GM21529 (cell line): ENCODE measurements around the gene JADE2.
A peak's percentile ranks its signal among the peaks of the same experiment; 100 is the strongest.
"Not testable (repeated sequence)": the region's sequence is repeated elsewhere in the genome, so short reads cannot be mapped to it uniquely, and the experiment has no call there.

Source experiments
- ATAC-seq: cut with Tn5 transposase; IDR thresholded peaks from one replicate; pipeline ENCODE4 v1.9.1; 2021; ENCODE audit not compliant: unreplicated experiment

Gene JADE2

DNA sequence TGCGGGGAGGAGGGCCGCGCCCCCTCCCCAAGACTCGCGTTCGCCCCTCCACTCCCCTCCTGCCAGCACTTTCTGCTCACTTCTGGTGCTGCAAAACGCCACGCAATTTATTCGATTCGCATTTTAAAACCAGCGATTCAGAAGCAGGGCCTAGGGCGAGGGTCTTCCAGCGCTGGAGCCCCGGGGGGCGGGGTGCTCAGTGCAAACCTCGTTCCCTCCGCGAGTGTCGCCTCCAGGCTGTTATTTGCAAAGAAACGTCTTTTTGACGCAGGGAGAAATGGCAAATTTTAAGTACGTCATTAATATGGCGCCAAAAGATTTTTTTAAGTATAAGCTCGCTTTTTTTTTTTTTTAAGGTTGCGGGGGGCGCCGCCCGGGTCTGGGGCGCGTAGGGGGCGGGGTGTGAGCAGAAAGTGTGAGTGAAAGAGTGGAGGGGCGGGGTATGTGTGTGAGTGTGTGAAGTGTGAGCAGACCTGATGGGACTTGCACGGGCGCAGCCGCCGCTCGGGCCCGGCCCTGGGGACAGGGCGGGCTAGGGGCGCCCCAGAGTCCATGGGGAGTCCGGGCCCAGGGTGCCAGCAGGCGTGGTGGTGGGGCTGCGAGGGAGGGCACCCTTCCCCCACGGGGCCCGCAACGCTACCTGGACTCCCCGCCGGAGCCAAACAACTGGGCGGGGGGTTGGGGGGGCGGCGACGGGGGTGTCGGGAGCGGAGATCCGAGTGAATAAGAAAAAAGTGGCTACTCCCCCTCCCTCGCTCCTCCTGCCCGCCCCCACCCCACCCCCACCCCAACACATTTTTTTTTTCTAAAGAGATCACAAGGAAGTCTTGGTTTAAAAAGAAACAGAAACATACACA is at the start of gene JADE2:
Gene JADE2 (plus strand): TSS at position 845 of the 857 bp plus-strand sequence. CDS start 10,188 bp downstream, outside the sequence.
- peak; percentile 31 for ATAC-seq

- no peak for ATAC-seq
These were observed 47.8 kb upstream of the JADE2 start for GRCh38 chr5:134477462-134478245.

DNA sequence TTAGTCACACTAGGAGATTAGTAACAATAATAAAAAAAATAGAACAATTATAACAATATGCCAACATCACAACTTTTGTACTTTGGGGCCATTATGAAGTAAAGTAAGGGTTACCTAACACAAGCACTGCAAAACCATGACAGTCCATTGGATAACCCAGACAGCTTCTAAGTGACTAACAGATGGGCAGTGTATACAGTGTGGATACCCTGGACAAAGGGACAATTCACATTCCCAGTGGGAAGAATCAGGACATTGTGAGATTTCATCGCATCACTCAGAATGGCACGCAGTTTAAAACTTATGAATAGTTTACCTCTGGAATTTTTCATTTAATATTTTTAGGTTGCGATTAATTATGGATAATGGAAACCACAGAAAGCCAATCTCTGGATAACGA is 45.6 kb upstream of the JADE2 start:
- no peak for ATAC-seq

DNA sequence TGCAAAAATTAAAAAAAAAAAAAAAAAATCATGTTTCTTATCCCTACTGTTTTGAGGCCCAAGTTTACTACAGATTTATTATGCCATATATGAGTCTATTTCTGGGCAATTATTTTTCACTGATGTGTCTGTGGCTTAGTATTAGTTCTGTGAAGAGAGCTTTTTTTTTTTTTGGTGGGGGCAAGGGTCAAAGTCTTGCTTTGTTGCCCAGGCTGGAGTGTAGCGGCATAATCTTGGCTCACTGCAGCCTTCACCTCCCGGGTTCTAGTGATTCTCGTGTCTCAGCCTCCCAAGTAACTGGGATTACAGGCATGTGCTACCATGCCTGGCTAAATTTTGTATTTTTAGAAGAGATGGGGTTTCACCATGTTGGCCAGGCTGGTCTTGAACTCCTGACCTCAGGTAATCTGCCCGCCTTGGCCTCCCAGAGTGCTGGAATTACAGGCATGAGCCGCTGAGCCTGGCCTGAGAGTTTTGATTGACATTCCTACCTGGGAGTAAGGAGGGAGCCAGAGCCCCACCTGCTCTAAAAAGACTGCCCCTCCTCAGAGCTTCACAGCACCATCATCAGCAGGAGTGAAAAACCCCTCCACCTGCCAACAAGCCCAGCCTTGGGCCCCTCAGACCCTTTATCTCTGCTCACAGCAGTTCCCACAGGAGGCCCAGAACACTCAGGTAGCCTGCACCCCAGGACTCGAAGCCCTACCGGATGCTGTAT is 36.1 kb upstream of the JADE2 start:
- ATAC-seq: no peak

DNA sequence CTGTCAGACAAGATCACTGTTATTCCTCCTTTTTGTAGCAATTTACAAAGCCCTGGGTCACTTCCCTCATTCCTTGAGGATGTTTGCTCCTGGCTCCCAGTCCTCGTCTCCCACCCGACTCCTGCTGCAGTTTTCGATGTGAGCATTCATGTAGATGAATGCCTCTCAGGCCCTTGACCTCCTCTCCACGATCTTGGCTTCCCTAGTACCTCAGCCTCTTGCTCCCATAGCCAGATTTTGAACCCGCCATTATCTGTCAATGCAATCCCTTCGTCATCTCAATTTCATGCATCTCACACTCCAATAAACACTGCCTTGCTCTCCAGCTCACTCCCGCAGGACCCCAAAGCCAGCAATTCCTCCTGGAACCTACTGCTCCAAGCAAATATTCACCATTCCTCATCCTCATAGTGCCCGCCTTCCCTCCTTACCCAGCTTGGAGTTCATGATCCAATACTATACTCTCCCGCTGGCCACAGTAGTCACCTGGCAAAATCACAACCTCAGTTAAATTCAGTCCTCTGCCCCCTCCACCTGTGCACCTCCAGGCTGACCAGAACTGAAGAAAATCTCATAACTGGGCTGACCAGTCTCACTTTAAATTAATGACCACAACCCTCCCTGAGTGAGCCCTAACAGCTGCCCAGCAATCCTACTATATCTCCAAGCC is 35.1 kb upstream of the JADE2 start:
- ATAC-seq: no peak

GRCh38 chr5:134490925-134491271 is 34.6 kb upstream of the JADE2 start:
- ATAC-seq: no peak

DNA sequence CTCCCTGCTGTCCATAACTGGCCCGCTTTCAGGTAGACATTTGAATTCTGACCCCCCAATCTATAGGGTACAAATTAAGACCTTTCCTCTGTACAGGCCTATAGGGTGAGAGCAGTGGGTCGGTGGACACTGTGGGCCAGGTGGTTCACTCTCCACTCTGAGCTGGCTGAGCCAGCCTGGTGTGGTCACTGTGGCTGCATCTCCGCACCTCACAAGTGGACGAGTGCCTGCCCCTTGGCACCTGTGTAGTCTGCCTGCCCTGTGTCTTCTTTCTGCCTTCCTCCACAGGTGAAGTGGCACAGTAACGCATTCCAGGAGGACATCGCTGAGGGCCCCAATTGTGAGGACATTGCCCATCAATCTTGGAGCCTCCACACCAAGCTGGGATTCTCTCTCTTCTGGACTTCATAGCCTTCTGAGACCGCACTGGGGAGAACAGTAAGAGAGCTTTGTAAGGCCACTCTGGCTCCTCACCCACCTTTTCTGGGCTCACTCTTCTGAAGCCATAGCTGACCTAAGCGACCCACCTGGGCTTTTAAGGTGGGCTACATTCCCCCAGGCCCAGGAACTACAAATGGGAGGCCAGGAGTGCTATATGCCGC is 33.5 kb upstream of the JADE2 start:
- ATAC-seq: no peak

GRCh38 chr5:134492568-134492967 is 32.9 kb upstream of the JADE2 start:
- no peak for ATAC-seq

DNA sequence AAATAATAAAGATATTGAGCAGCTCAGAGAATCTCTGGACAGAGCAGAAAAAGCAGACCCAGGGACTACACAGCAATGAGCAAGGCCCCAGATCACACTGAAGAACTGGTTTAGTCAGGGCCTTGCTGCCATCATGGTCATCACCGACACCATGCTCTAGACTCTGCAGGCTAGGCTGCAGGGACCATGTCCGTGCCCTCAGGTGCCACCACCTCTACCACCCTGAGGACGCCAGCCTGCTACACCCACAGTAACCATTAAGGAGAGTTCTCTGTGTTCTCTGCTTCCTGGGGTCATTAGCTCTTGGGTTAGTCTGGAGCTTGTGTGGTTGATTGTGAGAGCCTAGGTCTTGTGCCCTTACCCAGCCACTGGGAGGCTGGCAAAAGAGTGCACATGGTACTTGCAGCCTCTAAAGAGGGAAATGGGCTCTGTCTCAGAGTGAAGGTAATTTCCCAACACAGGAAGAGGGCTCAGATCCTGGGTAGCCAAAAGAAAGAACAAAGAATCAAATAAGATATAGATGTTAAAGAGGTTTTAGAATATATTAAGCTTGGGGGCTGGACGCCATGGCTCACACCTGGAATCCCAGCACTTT is 31.9 kb upstream of the JADE2 start:
- ATAC-seq: no peak

DNA sequence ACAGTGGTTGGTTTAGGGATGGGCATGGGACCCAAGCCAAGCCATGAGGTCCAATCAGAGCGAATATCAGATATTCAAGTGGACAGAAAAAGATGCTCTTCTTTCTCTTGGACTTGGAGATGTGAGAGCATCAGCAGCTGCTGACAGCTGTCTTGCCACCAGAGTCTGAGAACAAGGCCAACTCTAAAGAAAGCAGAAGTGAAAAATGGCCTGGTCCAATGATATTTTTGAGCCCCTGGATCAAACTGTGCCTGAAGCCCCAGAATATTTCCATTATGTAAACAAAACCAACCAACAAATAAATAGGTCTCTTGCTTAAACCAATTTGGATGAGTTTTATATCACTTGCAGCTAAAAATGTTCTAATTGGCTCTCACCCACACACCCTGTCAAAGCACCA is 30.7 kb upstream of the JADE2 start:
- no peak for ATAC-seq

GRCh38 chr5:134499905-134500304 is 25.6 kb upstream of the JADE2 start:
- ATAC-seq: not testable (repeated sequence)

- no peak for ATAC-seq
These were observed 24.6 kb upstream of the JADE2 start for GRCh38 chr5:134500699-134501430.

GRCh38 chr5:134502259-134502658 is 23.2 kb upstream of the JADE2 start:
- ATAC-seq: no peak

DNA sequence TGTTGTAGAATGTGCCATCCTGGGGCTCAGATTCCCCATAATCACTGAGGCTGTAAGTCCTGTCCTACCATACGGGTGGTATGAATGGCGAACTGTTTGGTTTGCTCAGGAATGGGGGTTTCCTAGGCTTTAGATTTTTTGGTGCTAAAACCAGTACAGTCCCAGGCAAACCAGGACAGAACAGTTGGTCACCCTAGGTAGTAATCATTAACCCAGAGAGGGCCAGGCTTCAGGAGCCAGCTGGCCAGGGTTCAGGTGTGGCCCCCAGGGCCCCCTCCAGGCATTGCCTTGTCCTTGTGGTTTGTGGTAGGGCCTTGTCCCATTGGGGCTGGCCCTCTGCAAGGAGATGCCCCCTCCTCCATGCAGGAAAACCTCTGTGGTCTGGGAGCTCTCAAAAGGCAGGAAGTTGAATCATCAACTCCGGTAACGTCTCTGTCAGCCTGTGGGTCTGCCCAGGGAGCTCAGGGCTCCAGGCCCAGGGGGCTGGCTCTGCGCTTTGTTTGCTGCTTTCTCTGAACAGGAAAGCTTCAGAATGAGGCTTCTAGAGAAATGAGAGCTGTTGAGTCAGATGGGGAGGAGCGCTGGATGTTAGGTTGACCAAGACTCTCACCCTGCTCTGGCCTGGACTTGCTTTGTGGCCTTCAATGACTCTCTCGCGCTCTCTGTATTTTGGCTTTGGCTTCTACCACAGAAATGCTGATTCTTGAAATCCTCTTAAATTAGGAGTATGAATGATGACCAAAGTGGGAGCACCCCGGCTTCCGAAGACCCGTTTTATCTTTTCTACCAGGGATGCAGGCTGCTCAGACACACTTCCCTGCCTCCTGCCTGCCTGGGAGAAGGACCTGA is 22.2 kb upstream of the JADE2 start:
- ATAC-seq: peak; percentile 73

- no peak for ATAC-seq
These were observed 21.5 kb upstream of the JADE2 start for GRCh38 chr5:134503937-134504437.

GRCh38 chr5:134504629-134505300 is 20.7 kb upstream of the JADE2 start:
- no peak for ATAC-seq

DNA sequence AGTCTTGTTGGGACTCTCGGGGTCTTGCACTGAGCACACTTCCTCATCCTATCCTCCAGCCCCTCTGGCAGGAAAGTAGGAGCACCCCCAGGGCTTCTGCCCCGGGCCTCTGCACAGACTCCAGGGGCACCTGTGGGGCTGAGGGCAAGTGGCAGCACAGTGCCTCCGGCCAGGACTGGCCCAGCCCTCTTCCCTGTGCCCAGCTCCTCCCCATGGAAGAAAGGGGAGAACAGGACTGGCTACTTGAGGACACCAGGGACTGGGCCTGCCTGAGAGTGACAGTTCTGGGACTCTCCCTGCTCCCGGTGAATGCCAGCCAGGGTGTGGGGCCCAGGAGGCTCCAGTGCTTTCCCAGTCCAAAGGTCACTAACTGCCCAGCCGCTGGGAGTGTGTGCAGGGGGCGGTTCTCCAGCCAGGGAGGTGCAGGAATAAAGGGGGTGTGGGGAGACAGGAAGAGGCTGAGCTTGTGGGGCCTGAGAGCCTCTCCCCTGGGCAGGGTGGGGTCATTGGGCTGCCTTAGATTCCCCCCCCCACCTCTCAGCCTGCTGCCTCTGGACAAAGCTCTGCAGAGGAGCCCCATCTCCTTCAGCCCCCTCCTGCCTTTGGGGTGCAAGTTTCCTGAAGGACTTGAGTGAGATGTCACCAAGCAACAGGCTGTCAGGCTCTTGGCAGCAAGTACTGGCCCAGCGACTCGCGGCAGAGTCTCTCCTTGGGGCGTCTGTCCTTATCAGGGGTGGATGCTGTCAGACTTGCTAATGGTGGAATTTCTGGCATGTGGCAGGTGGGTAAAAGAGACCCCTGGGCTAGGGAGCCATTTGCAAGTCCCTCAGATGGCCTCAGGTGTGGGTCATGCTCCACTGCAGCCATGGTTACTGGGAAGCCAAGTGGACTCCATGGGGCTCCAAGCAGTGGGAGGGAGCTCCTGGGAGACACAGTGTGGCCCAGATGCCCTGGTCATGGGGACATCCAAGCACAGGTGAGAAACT is 19.1 kb upstream of the JADE2 start:
- ATAC-seq: no peak
